Smooth muscle cell (in vitro differentiated cells): ENCODE measurements around the gene CAMTA1. TPM values are rescaled to one million over a fixed set of nuclear protein-coding genes. Genes with fewer than 3 reads are reported as not detected.

ENCODE experiments used
- DNase-seq: peaks from one replicate; lab custom pipeline; 2025; ENCODE audit not compliant: unreplicated experiment; lab: John Stamatoyannopoulos, UW
- H2AFZ ChIP-seq: fragments of 200-600 bp; sonication (generic); 2 replicates; pipeline ENCODE4 v1.6.0; 2016; ENCODE audit warnings: antibody characterized with exemption, low read depth, mild to moderate bottlenecking
- H3F3A ChIP-seq: fragments of 200-600 bp; sonication (generic); 2 replicates; pipeline ENCODE4 v1.6.0; 2017; ENCODE audit warnings: antibody characterized with exemption, low read depth
- H3K27ac ChIP-seq: fragments of 200-600 bp; sonication (generic); 2 replicates; pipeline ENCODE4 v1.5.1; 2016; ENCODE audit warnings: low read depth, mild to moderate bottlenecking
- H3K27me3 ChIP-seq: fragments of 200-600 bp; sonication (generic); 2 replicates; pipeline ENCODE4 v1.6.1; 2016; ENCODE audit warnings: low read depth, mild to moderate bottlenecking
- H3K36me3 ChIP-seq: fragments of 200-600 bp; sonication (generic); 2 replicates; pipeline ENCODE4 v1.5.1; 2016; ENCODE audit warnings: low read depth
- H3K4me1 ChIP-seq: fragments of 200-600 bp; sonication (generic); 2 replicates; pipeline ENCODE4 v1.5.1; 2016; ENCODE audit warnings: low read depth
- H3K4me2 ChIP-seq: fragments of 200-600 bp; sonication (generic); 2 replicates; pipeline ENCODE4 v1.6.0; 2016; ENCODE audit warnings: mild to moderate bottlenecking
- H3K4me3 ChIP-seq: fragments of 200-600 bp; sonication (generic); 2 replicates; pipeline ENCODE4 v1.5.1; 2016; ENCODE audit warnings: mild to moderate bottlenecking
- H3K79me2 ChIP-seq: fragments of 200-600 bp; sonication (generic); 2 replicates; pipeline ENCODE4 v1.6.0; 2016; ENCODE audit warnings: low read depth, mild to moderate bottlenecking
- H3K9ac ChIP-seq: fragments of 200-600 bp; sonication (generic); 2 replicates; pipeline ENCODE4 v1.6.0; 2016; ENCODE audit warnings: low read depth
- H3K9me3 ChIP-seq: fragments of 200-600 bp; sonication (generic); replicated peaks from 2 replicates; pipeline ENCODE4 v1.5.1; 2016; ENCODE audit warnings: low read depth
- H4K20me1 ChIP-seq: fragments of 200-600 bp; sonication (generic); 2 replicates; pipeline ENCODE4 v1.6.0; 2016; ENCODE audit warnings: low read depth
- CTCF ChIP-seq: fragments of 200-600 bp; sonication (generic); IDR thresholded peaks from 2 replicates; pipeline ENCODE4 v1.5.1; 2017; ENCODE audit warnings: borderline replicate concordance, mild to moderate bottlenecking, antibody characterized with exemption; ENCODE audit not compliant: insufficient read depth, poor library complexity, severe bottlenecking
- WGBS: methylation state at CpG from one replicate; pipeline ENCODE4 v1.1.7; 2016; ENCODE audit warnings: low lambda C conversion rate; 5-methylcytosine and 5-hydroxymethylcytosine counted together
- polyA plus RNA-seq: library from polyadenylated mRNA; unstranded; fragments of >200 nt; fragmentation: Nextera tagmentation; extraction: Ambion mirVana; gene quantifications from 2 replicates; pipeline ENCODE4 v1.2.1, GENCODE V29; 2016
- total RNA-seq: library from RNA; depleted of rRNA; stranded (reverse); fragments of >200 nt; gene quantifications from 2 replicates; pipeline ENCODE4 v1.2.3, GENCODE V29; 2014

Gene CAMTA1
- total and polyA plus RNA-seq, 2 experiments from 2014 or later, result 139 to 145 TPM

- WGBS, result 80% methylated on average over 15 of the region's 15 CpGs
These were observed 169.3 kb downstream of the CAMTA1 start for GRCh38 chr1:6954591-6954990.

GRCh38 chr1:6955357-6956094 lies 170.3 kb downstream of the CAMTA1 start:
- no peaks in the 10 kb centered on the region for H3K27me3 ChIP-seq
- no peaks in the 10 kb centered on the region for H4K20me1 ChIP-seq
- H3K4me2 ChIP-seq, result no peak overlapping the region
- H3K36me3 ChIP-seq, result no peaks in the 10 kb centered on the region
- H2AFZ ChIP-seq, result no peak overlapping the region
- H3K4me3 ChIP-seq, result no peak overlapping the region
- H3F3A ChIP-seq, result no peaks in the 10 kb centered on the region
- no peaks in the 10 kb centered on the region for H3K9me3 ChIP-seq
- 91% methylated on average over 16 of the region's 16 CpGs for WGBS
- H3K4me1 ChIP-seq, result no peaks in the 10 kb centered on the region
- TF ChIP-seq CTCF, result no peak
- H3K27ac ChIP-seq, result no peak overlapping the region
- H3K79me2 ChIP-seq, result no peaks in the 10 kb centered on the region
- H3K9ac ChIP-seq, result no peak overlapping the region
- no peak for DNase-seq

More at GRCh38 chr1:6954591-6954990, 169.3 kb downstream of the CAMTA1 start:
- Histone ChIP-seq H3K9ac (no peak overlapping the region), H3K4me1 (no peaks in the 10 kb centered on the region), H3F3A (no peaks in the 10 kb centered on the region), H4K20me1 (no peaks in the 10 kb centered on the region), H3K27ac (no peak overlapping the region), H3K4me2 (no peak overlapping the region), H3K9me3 (no peaks in the 10 kb centered on the region), H3K4me3 (no peak overlapping the region), H3K36me3 (no peaks in the 10 kb centered on the region), H3K79me2 (no peaks in the 10 kb centered on the region), H2AFZ (no peak overlapping the region), H3K27me3 (no peaks in the 10 kb centered on the region)
- no peak for DNase-seq
- no peak for TF ChIP-seq CTCF

GRCh38 chr1:6956488-6957159 lies 171.4 kb downstream of the CAMTA1 start:
- Histone ChIP-seq H3K27me3 (no peaks in the 10 kb centered on the region), H3K4me1 (peaks cover 3% of the 10 kb centered on the region), H2AFZ (no peak overlapping the region), H3K4me3 (no peak overlapping the region), H3K4me2 (no peak overlapping the region), H3K27ac (no peak overlapping the region), H3K36me3 (no peaks in the 10 kb centered on the region), H4K20me1 (no peaks in the 10 kb centered on the region), H3K79me2 (no peaks in the 10 kb centered on the region), H3K9ac (no peak overlapping the region), H3F3A (peaks cover 1% of the 10 kb centered on the region), H3K9me3 (no peaks in the 10 kb centered on the region)
- 44% methylated on average over 11 of the region's 11 CpGs for WGBS
- no peak for DNase-seq
- TF ChIP-seq CTCF, result no peak
